Pancreas (tissue), 10 donors: ENCODE measurements around the gene GRAP. TPM values are rescaled to one million over a fixed set of nuclear protein-coding genes. Genes with fewer than 3 reads are reported as not detected.

ENCODE experiments used
- ATAC-seq, 4 donors: fragments of 200-7000 bp; cut with Tn5 transposase; one replicate each; pipeline versions ENCODE4 v1.8.0 to v1.9.1; 2020; ENCODE audit warnings: mild to moderate bottlenecking in 4 of 4, moderate library complexity in 4 of 4
- DNase-seq, 6 donors: peaks; one replicate each; pipeline ENCODE4 v3.0.0-alpha.2; 2020
- FAIRE-seq: peaks from 2 replicates; lab custom pipeline; 2012; peaks lifted over from hg19 to GRCh38; lab: Jason Lieb, UNC
- H3K27ac ChIP-seq, 4 donors: fragments of 200-600 bp; sonication (generic); 1 replicate in 3 of 4; 2 replicates in 1 of 4; pipeline versions ENCODE4 v1.5.0 to v1.8.0; 2020
- H3K27me3 ChIP-seq, 4 donors: fragments of 200-600 bp; one replicate each; pipeline ENCODE4 v1.8.0; 2021
- H3K36me3 ChIP-seq, 3 donors: fragments of 200-600 bp; sonication (generic) in 1 of 3; one replicate each; pipeline versions ENCODE4 v1.5.0 to v1.8.0; 2020 to 2021
- H3K4me1 ChIP-seq, 3 donors: fragments of 200-600 bp; one replicate each; pipeline ENCODE4 v1.8.0; 2021
- H3K4me3 ChIP-seq, 4 donors: fragments of 200-600 bp; sonication (generic) in 2 of 4; one replicate each; pipeline versions ENCODE4 v1.5.0 to v1.8.0; 2020 to 2021
- H3K9me3 ChIP-seq, 4 donors: fragments of 200-600 bp; one replicate each; pipeline ENCODE4 v1.8.0; 2021
- WGBS, 2 donors: extraction: QIAGEN DNeasy Blood & Tissue Kit; methylation state at CpG; one replicate each; pipeline ENCODE4 v1.1.7; 2013; 5-methylcytosine and 5-hydroxymethylcytosine counted together
- intact Hi-C, 3 donors: fragments of 100-400 bp; cut with DNase I; formaldehyde crosslinking; loops; one replicate each; pipeline versions ENCODE4 v1.11.1 to v1.14.2; 2022
- polyA plus RNA-seq, 2 donors: library from polyadenylated mRNA; stranded (reverse); fragments of 200-250 nt; gene quantifications; one replicate each; pipeline ENCODE4 v1.2.3, GENCODE V29; 2013
- total RNA-seq, 6 donors: library from RNA; stranded (reverse); fragmentation: NEBNext Ultra II Directional in 4 of 6; extraction: Animal tissue kit (Norgen Biotek cat#: 25700) in 4 of 6; gene quantifications; one replicate each; pipeline versions ENCODE4 v1.2.1 to v1.2.4, GENCODE V29; 2021 to 2023
- TF ChIP-seq, protein P1 (sequence below), 4 donors: fragments of 200-600 bp; sonication (generic) in 3 of 4; IDR thresholded peaks; one replicate each; pipeline versions ENCODE4 v1.5.0 to v1.8.0; 2021; ENCODE audit warnings: antibody characterized with exemption in 4 of 4
- donor health status: healthy with polysubstance abuse.
- donor health status: DM: no; HTN: no; CAD: no; lungs with moderate emphysema.
- donor health status: DM: no; HTN: no; CAD: no.
- donor health status: control.
- donor health status: control.
- donor health status: Bipolar disorder and iron deficiency.
- donor health status: DM: yes; HTN: yes; CAD: no.
- donor health status: DM: no; HTN: no; CAD: no.
- donor health status: DM: no; HTN: no; CAD: no.
- donor health status: DM: yes; HTN: yes; CAD: no.

GRAP gene
- total and polyA plus RNA-seq, 8 donors = 0.38 to 2.3 (median 0.97) TPM

DNA sequence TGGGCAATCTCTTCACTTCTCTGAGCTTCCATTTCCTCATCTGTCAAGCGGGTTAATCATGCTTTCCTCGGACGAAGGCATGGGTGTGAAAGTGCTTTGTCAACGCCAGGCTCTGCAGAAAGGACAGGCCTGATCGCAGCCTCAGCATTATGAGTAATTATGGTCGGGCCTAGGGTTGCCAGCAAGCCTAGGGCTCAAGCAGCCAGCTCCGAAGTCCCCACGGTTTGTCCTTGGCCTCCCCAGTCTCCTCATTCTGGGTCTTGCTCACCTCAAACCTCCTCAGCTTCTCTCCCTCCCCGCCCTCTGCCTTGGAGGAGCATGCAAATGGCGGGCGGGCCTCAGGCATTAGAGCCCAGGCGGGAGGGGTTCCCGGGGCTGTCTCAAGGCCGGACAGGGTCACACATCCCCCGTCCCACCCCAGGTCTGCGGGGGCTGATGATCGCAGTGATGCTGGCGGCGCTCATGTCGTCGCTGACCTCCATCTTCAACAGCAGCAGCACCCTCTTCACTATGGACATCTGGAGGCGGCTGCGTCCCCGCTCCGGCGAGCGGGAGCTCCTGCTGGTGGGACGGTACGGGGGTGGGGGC lies 32.0 kb downstream of the GRAP start:
- no peaks in the 10 kb centered on the region for H3K27me3 ChIP-seq
- no peaks in the 10 kb centered on the region for H3K4me1 ChIP-seq
- no peak overlapping the region for H3K4me3 ChIP-seq
- TF ChIP-seq, protein P1, sequence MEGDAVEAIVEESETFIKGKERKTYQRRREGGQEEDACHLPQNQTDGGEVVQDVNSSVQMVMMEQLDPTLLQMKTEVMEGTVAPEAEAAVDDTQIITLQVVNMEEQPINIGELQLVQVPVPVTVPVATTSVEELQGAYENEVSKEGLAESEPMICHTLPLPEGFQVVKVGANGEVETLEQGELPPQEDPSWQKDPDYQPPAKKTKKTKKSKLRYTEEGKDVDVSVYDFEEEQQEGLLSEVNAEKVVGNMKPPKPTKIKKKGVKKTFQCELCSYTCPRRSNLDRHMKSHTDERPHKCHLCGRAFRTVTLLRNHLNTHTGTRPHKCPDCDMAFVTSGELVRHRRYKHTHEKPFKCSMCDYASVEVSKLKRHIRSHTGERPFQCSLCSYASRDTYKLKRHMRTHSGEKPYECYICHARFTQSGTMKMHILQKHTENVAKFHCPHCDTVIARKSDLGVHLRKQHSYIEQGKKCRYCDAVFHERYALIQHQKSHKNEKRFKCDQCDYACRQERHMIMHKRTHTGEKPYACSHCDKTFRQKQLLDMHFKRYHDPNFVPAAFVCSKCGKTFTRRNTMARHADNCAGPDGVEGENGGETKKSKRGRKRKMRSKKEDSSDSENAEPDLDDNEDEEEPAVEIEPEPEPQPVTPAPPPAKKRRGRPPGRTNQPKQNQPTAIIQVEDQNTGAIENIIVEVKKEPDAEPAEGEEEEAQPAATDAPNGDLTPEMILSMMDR (IDR thresholded peaks at IDR 0.05) = no peak
- no peak overlapping the region for H3K27ac ChIP-seq
- ATAC-seq = no peak
- no peak for FAIRE-seq
- DNase-seq = peak in 2 of 6 donors; percentile 13 to 47
- no peaks in the 10 kb centered on the region for H3K9me3 ChIP-seq
- no peaks in the 10 kb centered on the region for H3K36me3 ChIP-seq
- intact Hi-C loops = no loop called here
- WGBS, 2 donors = 72 to 73% methylated on average over 29 of the region's 29 CpGs

DNA sequence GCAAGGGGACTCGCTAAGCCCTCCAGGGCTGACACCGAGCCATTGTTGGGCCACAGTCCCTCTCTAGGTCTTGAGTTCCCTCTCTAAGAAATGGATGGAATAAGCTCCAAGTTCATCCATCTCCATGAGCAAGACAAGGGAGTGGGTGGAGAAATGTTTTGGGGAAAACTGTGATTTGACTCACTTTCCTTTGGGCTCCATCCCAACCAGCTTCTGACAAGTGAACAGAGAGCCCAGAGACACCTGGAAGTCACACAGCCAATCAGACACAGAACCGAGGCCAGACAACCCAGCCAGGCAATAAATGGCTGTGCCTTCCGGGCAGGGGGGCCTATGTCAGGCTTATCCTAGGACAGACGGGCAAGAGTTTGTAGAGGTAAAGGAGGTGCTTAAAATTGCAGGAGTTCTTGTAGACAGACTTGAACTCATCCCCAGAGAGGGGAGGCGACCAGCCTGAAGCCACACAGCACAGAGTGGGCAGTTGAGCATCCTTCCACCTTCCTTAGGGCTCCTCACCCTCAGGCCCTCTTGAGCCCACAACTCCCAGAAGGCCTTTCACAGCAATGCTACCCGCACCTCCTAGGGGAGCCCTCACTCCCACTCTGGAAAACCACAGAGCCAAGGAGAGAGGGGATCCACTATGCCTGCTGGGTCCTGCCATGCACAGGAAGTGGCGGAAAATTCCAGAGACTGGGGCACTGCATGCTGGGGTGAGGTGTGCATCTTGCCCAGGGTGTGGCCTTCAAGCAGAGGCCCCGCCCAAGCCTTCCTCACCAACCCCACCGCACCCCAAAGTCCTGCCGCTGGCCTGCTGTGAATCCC lies 32.7 kb downstream of the GRAP start:
- FAIRE-seq = no peak
- no peak overlapping the region for H3K4me3 ChIP-seq
- no peak overlapping the region for H3K27ac ChIP-seq
- intact Hi-C loops = no loop called here
- 75 to 85% methylated on average over 11 of the region's 11 CpGs for WGBS, 2 donors
- TF ChIP-seq, protein P1 (IDR thresholded peaks at IDR 0.05) = no peak
- H3K4me1 ChIP-seq = no peaks in the 10 kb centered on the region
- no peaks in the 10 kb centered on the region for H3K27me3 ChIP-seq
- H3K36me3 ChIP-seq = no peaks in the 10 kb centered on the region
- peak in 2 of 6 donors; percentile 7 to 37 for DNase-seq
- no peaks in the 10 kb centered on the region for H3K9me3 ChIP-seq
- no peak for ATAC-seq

- H3K4me3 ChIP-seq = no peak overlapping the region
- H3K4me1 ChIP-seq = no peaks in the 10 kb centered on the region
- no peak for FAIRE-seq
- 91 to 94% methylated on average over 12 of the region's 12 CpGs for WGBS, 2 donors
- TF ChIP-seq, protein P1 (IDR thresholded peaks at IDR 0.05) = no peak
- no peaks in the 10 kb centered on the region for H3K9me3 ChIP-seq
- no peaks in the 10 kb centered on the region for H3K27me3 ChIP-seq
- H3K36me3 ChIP-seq = no peaks in the 10 kb centered on the region
- ATAC-seq = no peak
- H3K27ac ChIP-seq = no peak overlapping the region
- intact Hi-C loops = no loop called here
- DNase-seq = peak in 2 of 6 donors; percentile 11 to 60
Observed at GRCh38 chr17:19013226-19013625, 33.5 kb downstream of the GRAP start.

GRCh38 chr17:19012171-19013080 lies 34.3 kb downstream of the GRAP start:
- no peak for FAIRE-seq
- no peaks in the 10 kb centered on the region for H3K9me3 ChIP-seq
- no peak overlapping the region for H3K4me3 ChIP-seq
- no peaks in the 10 kb centered on the region for H3K4me1 ChIP-seq
- ATAC-seq = no peak
- intact Hi-C loops = no loop called here
- peak in 2 of 6 donors; percentile 13 to 37 for DNase-seq
- H3K36me3 ChIP-seq = no peaks in the 10 kb centered on the region
- WGBS, 2 donors = 87 to 92% methylated on average over 22 of the region's 22 CpGs
- no peak overlapping the region for H3K27ac ChIP-seq
- H3K27me3 ChIP-seq = no peaks in the 10 kb centered on the region
- TF ChIP-seq, protein P1 (IDR thresholded peaks at IDR 0.05) = no peak
